ENCODE results near the gene MEIS2.

GRCh38 chr15:36881516-36881915, 218.8 kb downstream of the MEIS2 start:
- TF ChIP-seq EP300 (IDR thresholded peaks at IDR 0.05) (no peak), POLR2AphosphoS5 (IDR thresholded peaks at IDR 0.05) (no peak), POLR2A (IDR thresholded peaks at IDR 0.05) (no peak)
- TF ChIP-seq, protein P1, sequence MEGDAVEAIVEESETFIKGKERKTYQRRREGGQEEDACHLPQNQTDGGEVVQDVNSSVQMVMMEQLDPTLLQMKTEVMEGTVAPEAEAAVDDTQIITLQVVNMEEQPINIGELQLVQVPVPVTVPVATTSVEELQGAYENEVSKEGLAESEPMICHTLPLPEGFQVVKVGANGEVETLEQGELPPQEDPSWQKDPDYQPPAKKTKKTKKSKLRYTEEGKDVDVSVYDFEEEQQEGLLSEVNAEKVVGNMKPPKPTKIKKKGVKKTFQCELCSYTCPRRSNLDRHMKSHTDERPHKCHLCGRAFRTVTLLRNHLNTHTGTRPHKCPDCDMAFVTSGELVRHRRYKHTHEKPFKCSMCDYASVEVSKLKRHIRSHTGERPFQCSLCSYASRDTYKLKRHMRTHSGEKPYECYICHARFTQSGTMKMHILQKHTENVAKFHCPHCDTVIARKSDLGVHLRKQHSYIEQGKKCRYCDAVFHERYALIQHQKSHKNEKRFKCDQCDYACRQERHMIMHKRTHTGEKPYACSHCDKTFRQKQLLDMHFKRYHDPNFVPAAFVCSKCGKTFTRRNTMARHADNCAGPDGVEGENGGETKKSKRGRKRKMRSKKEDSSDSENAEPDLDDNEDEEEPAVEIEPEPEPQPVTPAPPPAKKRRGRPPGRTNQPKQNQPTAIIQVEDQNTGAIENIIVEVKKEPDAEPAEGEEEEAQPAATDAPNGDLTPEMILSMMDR (IDR thresholded peaks at IDR 0.05) = no peak

All from suprapubic skin (tissue), 4 donors.